ENCODE results near the gene ROR2. TPM values are rescaled to one million over a fixed set of nuclear protein-coding genes. Genes with fewer than 3 reads are reported as not detected.

ROR2 gene
- total RNA-seq, 1 experiment from 2014 or later = 0.84 TPM

- H3K27me3 Mint-ChIP-seq (ENCODE audit: insufficient read depth, unreplicated experiment) = peaks cover 11% of the 10 kb centered on the region
- H3K27ac Mint-ChIP-seq (ENCODE audit: low read depth, unreplicated experiment) = peak overlapping the region; percentile 81
- H3K36me3 Mint-ChIP-seq (ENCODE audit: insufficient read depth, unreplicated experiment) = peaks cover 6% of the 10 kb centered on the region
- ChIA-PET POLR2A (interaction anchor here (1.2 kb wide), 1 partner anchor 62 kb away, joined by 3 read pairs; no protein-coding TSS in a partner anchor), CTCF (no interaction called here)
- no TSS peak for BruUV-seq (replicated peaks)
- DNase-seq (ENCODE audit: unreplicated experiment) = no peak
- intact Hi-C loops (cut with micrococcal nuclease) = no loop called here
- H3K4me1 Mint-ChIP-seq (ENCODE audit: insufficient read depth, unreplicated experiment) = peaks cover 33% of the 10 kb centered on the region
- no peak overlapping the region for H3K4me3 Mint-ChIP-seq (ENCODE audit: unreplicated experiment)
- H3K9me3 Mint-ChIP-seq (ENCODE audit: unreplicated experiment) = peaks cover 7% of the 10 kb centered on the region
- TF ChIP-seq, protein P1, sequence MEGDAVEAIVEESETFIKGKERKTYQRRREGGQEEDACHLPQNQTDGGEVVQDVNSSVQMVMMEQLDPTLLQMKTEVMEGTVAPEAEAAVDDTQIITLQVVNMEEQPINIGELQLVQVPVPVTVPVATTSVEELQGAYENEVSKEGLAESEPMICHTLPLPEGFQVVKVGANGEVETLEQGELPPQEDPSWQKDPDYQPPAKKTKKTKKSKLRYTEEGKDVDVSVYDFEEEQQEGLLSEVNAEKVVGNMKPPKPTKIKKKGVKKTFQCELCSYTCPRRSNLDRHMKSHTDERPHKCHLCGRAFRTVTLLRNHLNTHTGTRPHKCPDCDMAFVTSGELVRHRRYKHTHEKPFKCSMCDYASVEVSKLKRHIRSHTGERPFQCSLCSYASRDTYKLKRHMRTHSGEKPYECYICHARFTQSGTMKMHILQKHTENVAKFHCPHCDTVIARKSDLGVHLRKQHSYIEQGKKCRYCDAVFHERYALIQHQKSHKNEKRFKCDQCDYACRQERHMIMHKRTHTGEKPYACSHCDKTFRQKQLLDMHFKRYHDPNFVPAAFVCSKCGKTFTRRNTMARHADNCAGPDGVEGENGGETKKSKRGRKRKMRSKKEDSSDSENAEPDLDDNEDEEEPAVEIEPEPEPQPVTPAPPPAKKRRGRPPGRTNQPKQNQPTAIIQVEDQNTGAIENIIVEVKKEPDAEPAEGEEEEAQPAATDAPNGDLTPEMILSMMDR (IDR thresholded peaks at IDR 0.05; ENCODE audit: unreplicated experiment) = no peak
Observed at GRCh38 chr9:91591627-91592026, 358.4 kb downstream of the ROR2 start.

- CTCF ChIA-PET = interaction anchor here (0.8 kb wide), 1 partner anchor 674 kb away, joined by 3 read pairs; no protein-coding TSS in a partner anchor
- H3K27me3 Mint-ChIP-seq (ENCODE audit: insufficient read depth, unreplicated experiment) = no peaks in the 10 kb centered on the region
- POLR2A ChIA-PET = interaction anchor here (0.6 kb wide), 1 partner anchor 26 kb away, joined by 3 read pairs; no protein-coding TSS in a partner anchor
- H3K4me3 Mint-ChIP-seq (ENCODE audit: unreplicated experiment) = peak overlapping the region; percentile 42
- H3K9me3 Mint-ChIP-seq (ENCODE audit: unreplicated experiment) = peaks cover 7% of the 10 kb centered on the region
- DNase-seq (ENCODE audit: unreplicated experiment) = peak; percentile 100
- TF ChIP-seq, protein P1 (IDR thresholded peaks at IDR 0.05; ENCODE audit: unreplicated experiment) = no peak
- peaks cover 6% of the 10 kb centered on the region for H3K36me3 Mint-ChIP-seq (ENCODE audit: insufficient read depth, unreplicated experiment)
- peaks cover 33% of the 10 kb centered on the region for H3K4me1 Mint-ChIP-seq (ENCODE audit: insufficient read depth, unreplicated experiment)
- BruUV-seq (replicated peaks) = no TSS peak
- peak overlapping the region; percentile 10 for H3K27ac Mint-ChIP-seq (ENCODE audit: low read depth, unreplicated experiment)
- intact Hi-C loops (cut with micrococcal nuclease) = no loop called here
Observed at GRCh38 chr9:91589101-91589553, 360.9 kb downstream of the ROR2 start.

GRCh38 chr9:91586282-91586681 is 363.7 kb downstream of the ROR2 start:
- BruUV-seq (replicated peaks) = no TSS peak
- POLR2A ChIA-PET = no interaction called here
- intact Hi-C loops (cut with micrococcal nuclease) = no loop called here
- Mint-ChIP-seq H3K36me3 (ENCODE audit: insufficient read depth, unreplicated experiment) (no peaks in the 10 kb centered on the region), H3K27me3 (ENCODE audit: insufficient read depth, unreplicated experiment) (peaks cover 11% of the 10 kb centered on the region), H3K9me3 (ENCODE audit: unreplicated experiment) (peaks cover 8% of the 10 kb centered on the region), H3K4me3 (ENCODE audit: unreplicated experiment) (no peak overlapping the region), H3K27ac (ENCODE audit: low read depth, unreplicated experiment) (no peak overlapping the region), H3K4me1 (ENCODE audit: insufficient read depth, unreplicated experiment) (peaks cover 23% of the 10 kb centered on the region)
- CTCF ChIA-PET = no interaction called here
- TF ChIP-seq, protein P1 (IDR thresholded peaks at IDR 0.05; ENCODE audit: unreplicated experiment) = no peak
- DNase-seq (ENCODE audit: unreplicated experiment) = no peak

DNA sequence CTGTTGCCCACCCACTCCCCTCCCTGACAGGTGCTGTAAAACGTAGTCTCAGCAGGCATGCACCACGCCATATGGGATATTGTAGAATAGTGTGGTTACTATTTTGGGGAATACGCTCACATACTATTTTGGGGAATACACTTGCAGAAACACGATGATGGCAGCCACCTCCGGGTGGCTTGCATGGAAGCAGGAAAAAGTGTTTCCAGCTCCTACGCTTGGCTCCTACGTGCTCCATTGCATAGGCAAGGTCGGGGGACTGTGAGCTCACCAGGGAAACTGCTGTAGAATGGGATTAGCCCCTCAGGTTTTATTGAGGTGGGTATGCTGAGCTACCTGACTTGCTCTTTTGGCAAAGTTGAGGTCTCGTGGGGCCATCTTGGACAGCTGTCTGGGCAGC is 366.1 kb downstream of the ROR2 start:
- Mint-ChIP-seq H3K36me3 (ENCODE audit: insufficient read depth, unreplicated experiment) (no peaks in the 10 kb centered on the region), H3K27ac (ENCODE audit: low read depth, unreplicated experiment) (no peak overlapping the region), H3K4me1 (ENCODE audit: insufficient read depth, unreplicated experiment) (peaks cover 12% of the 10 kb centered on the region), H3K4me3 (ENCODE audit: unreplicated experiment) (no peak overlapping the region), H3K27me3 (ENCODE audit: insufficient read depth, unreplicated experiment) (peaks cover 11% of the 10 kb centered on the region), H3K9me3 (ENCODE audit: unreplicated experiment) (peaks cover 8% of the 10 kb centered on the region)
- ChIA-PET CTCF (interaction anchor here (0.7 to 0.9 kb wide), 2 partner anchors 151 to 737 kb away, joined by 3 read pairs; no protein-coding TSS in a partner anchor), POLR2A (no interaction called here)
- no TSS peak for BruUV-seq (replicated peaks)
- intact Hi-C loops (cut with micrococcal nuclease) = no loop called here
- DNase-seq (ENCODE audit: unreplicated experiment) = no peak
- TF ChIP-seq, protein P1 (IDR thresholded peaks at IDR 0.05; ENCODE audit: unreplicated experiment) = no peak
